Measurements from ENCODE around the gene ASIC2. TPM values are rescaled to one million over a fixed set of nuclear protein-coding genes. Genes with fewer than 3 reads are reported as not detected.

ASIC2 gene
- total RNA-seq, 2 experiments from 2014 or later = not detected

- H3K4me3 Mint-ChIP-seq = no peak overlapping the region
- no peak overlapping the region for H3K27ac Mint-ChIP-seq
- H3K9me3 Mint-ChIP-seq = no peaks in the 10 kb centered on the region
- no peaks in the 10 kb centered on the region for H3K36me3 Mint-ChIP-seq
- H3K27me3 Mint-ChIP-seq = peaks cover 22% of the 10 kb centered on the region
- no peaks in the 10 kb centered on the region for H3K4me1 Mint-ChIP-seq
- DNase-seq = no peak
Measured at GRCh38 chr17:33142705-33143299, 150.3 kb downstream of the ASIC2 start.

GRCh38 chr17:33140413-33141099 is 152.5 kb downstream of the ASIC2 start:
- Mint-ChIP-seq H3K27ac (no peak overlapping the region), H3K36me3 (no peaks in the 10 kb centered on the region), H3K4me1 (no peaks in the 10 kb centered on the region), H3K27me3 (peaks cover 17% of the 10 kb centered on the region), H3K9me3 (no peaks in the 10 kb centered on the region), H3K4me3 (no peak overlapping the region)
- no peak for DNase-seq

GRCh38 chr17:33138627-33139026 is 154.5 kb downstream of the ASIC2 start:
- peaks cover 15% of the 10 kb centered on the region for H3K27me3 Mint-ChIP-seq
- H3K36me3 Mint-ChIP-seq = no peaks in the 10 kb centered on the region

GRCh38 chr17:33137426-33137825 is 155.7 kb downstream of the ASIC2 start:
- Mint-ChIP-seq H3K36me3 (no peaks in the 10 kb centered on the region), H3K27me3 (peaks cover 15% of the 10 kb centered on the region), H3K9me3 (no peaks in the 10 kb centered on the region), H3K27ac (no peak overlapping the region), H3K4me3 (no peak overlapping the region), H3K4me1 (no peaks in the 10 kb centered on the region)
- DNase-seq = no peak

More at GRCh38 chr17:33138627-33139026, 154.5 kb downstream of the ASIC2 start:
- no peak overlapping the region for H3K4me3 Mint-ChIP-seq
- DNase-seq = no peak
- H3K4me1 Mint-ChIP-seq = no peaks in the 10 kb centered on the region
- no peaks in the 10 kb centered on the region for H3K9me3 Mint-ChIP-seq
- no peak overlapping the region for H3K27ac Mint-ChIP-seq

- no peak for DNase-seq
- Mint-ChIP-seq H3K4me3 (no peak overlapping the region), H3K27ac (no peak overlapping the region), H3K36me3 (no peaks in the 10 kb centered on the region), H3K9me3 (no peaks in the 10 kb centered on the region), H3K27me3 (peaks cover 15% of the 10 kb centered on the region), H3K4me1 (no peaks in the 10 kb centered on the region)
Measured at GRCh38 chr17:33135691-33136090, 157.4 kb downstream of the ASIC2 start.

- Mint-ChIP-seq H3K36me3 (no peaks in the 10 kb centered on the region), H3K27me3 (peaks cover 11% of the 10 kb centered on the region), H3K4me3 (no peak overlapping the region), H3K9me3 (no peaks in the 10 kb centered on the region), H3K27ac (no peak overlapping the region), H3K4me1 (no peaks in the 10 kb centered on the region)
- DNase-seq = no peak
Measured at GRCh38 chr17:33131620-33132019, 161.5 kb downstream of the ASIC2 start.

GRCh38 chr17:33127706-33128105 is 165.4 kb downstream of the ASIC2 start:
- H3K27ac Mint-ChIP-seq = no peak overlapping the region
- H3K36me3 Mint-ChIP-seq = no peaks in the 10 kb centered on the region
- H3K9me3 Mint-ChIP-seq = no peaks in the 10 kb centered on the region
- no peak for DNase-seq
- H3K4me1 Mint-ChIP-seq = no peaks in the 10 kb centered on the region
- H3K27me3 Mint-ChIP-seq = peaks cover 8% of the 10 kb centered on the region
- no peak overlapping the region for H3K4me3 Mint-ChIP-seq

GRCh38 chr17:33126086-33126485 is 167.0 kb downstream of the ASIC2 start:
- Mint-ChIP-seq H3K4me1 (no peaks in the 10 kb centered on the region), H3K27ac (no peak overlapping the region), H3K4me3 (no peak overlapping the region), H3K9me3 (no peaks in the 10 kb centered on the region), H3K27me3 (peaks cover 11% of the 10 kb centered on the region), H3K36me3 (no peaks in the 10 kb centered on the region)
- DNase-seq = no peak

GRCh38 chr17:33125552-33125950 is 167.5 kb downstream of the ASIC2 start:
- Mint-ChIP-seq H3K4me3 (no peak overlapping the region), H3K27me3 (peaks cover 11% of the 10 kb centered on the region), H3K4me1 (no peaks in the 10 kb centered on the region), H3K36me3 (no peaks in the 10 kb centered on the region), H3K9me3 (no peaks in the 10 kb centered on the region), H3K27ac (no peak overlapping the region)
- DNase-seq = no peak

GRCh38 chr17:33124871-33125551 is 168.1 kb downstream of the ASIC2 start:
- Mint-ChIP-seq H3K36me3 (no peaks in the 10 kb centered on the region), H3K4me1 (no peaks in the 10 kb centered on the region), H3K27me3 (peaks cover 8% of the 10 kb centered on the region), H3K9me3 (no peaks in the 10 kb centered on the region), H3K27ac (no peak overlapping the region), H3K4me3 (no peak overlapping the region)
- no peak for DNase-seq

- Mint-ChIP-seq H3K4me3 (no peak overlapping the region), H3K27me3 (peaks cover 4% of the 10 kb centered on the region), H3K4me1 (no peaks in the 10 kb centered on the region), H3K27ac (no peak overlapping the region), H3K36me3 (no peaks in the 10 kb centered on the region), H3K9me3 (no peaks in the 10 kb centered on the region)
- no peak for DNase-seq
Measured at GRCh38 chr17:33124185-33124584, 168.9 kb downstream of the ASIC2 start.

- Mint-ChIP-seq H3K4me3 (no peak overlapping the region), H3K4me1 (no peaks in the 10 kb centered on the region), H3K9me3 (no peaks in the 10 kb centered on the region), H3K36me3 (no peaks in the 10 kb centered on the region), H3K27me3 (peaks cover 4% of the 10 kb centered on the region), H3K27ac (no peak overlapping the region)
- DNase-seq = no peak
Measured at GRCh38 chr17:33121756-33122155, 171.3 kb downstream of the ASIC2 start.

GRCh38 chr17:33121272-33121671 is 171.8 kb downstream of the ASIC2 start:
- no peak overlapping the region for H3K27ac Mint-ChIP-seq
- no peak for DNase-seq
- H3K4me1 Mint-ChIP-seq = no peaks in the 10 kb centered on the region
- no peaks in the 10 kb centered on the region for H3K36me3 Mint-ChIP-seq
- no peaks in the 10 kb centered on the region for H3K9me3 Mint-ChIP-seq
- H3K27me3 Mint-ChIP-seq = peaks cover 4% of the 10 kb centered on the region
- no peak overlapping the region for H3K4me3 Mint-ChIP-seq

- no peaks in the 10 kb centered on the region for H3K4me1 Mint-ChIP-seq
Measured at GRCh38 chr17:33120103-33120502, 173.0 kb downstream of the ASIC2 start.

GRCh38 chr17:33118391-33119075 is 174.6 kb downstream of the ASIC2 start:
- Mint-ChIP-seq H3K4me3 (no peak overlapping the region), H3K27ac (no peak overlapping the region), H3K9me3 (no peaks in the 10 kb centered on the region), H3K27me3 (peaks cover 4% of the 10 kb centered on the region), H3K4me1 (no peaks in the 10 kb centered on the region), H3K36me3 (no peaks in the 10 kb centered on the region)
- no peak for DNase-seq

More at GRCh38 chr17:33120103-33120502, 173.0 kb downstream of the ASIC2 start:
- H3K9me3 Mint-ChIP-seq = no peaks in the 10 kb centered on the region
- no peaks in the 10 kb centered on the region for H3K36me3 Mint-ChIP-seq
- no peak overlapping the region for H3K4me3 Mint-ChIP-seq
- H3K27ac Mint-ChIP-seq = no peak overlapping the region
- no peak for DNase-seq
- H3K27me3 Mint-ChIP-seq = peaks cover 4% of the 10 kb centered on the region
